ENCODE data around the gene NAA38.

NAA38 gene

GRCh38 chr17:7840441-7840840 is 16.9 kb downstream of the NAA38 start:
- Histone ChIP-seq H3K18ac (ENCODE audit: low read length) (no peak overlapping the region), H3K27ac (ENCODE audit: low read depth, low read length) (peak overlapping the region; percentile 99), H2BK12ac (ENCODE audit: low read length) (no peak overlapping the region), H3K4me3 (ENCODE audit: low read depth, low read length) (no peak overlapping the region), H3K14ac (ENCODE audit: low read length) (no peak overlapping the region), H3K9ac (ENCODE audit: low read length) (no peak overlapping the region), H3K79me1 (ENCODE audit: low read length) (peaks cover 47% of the 10 kb centered on the region), H3K4ac (ENCODE audit: low read depth, low read length) (no peak overlapping the region), H3K36me3 (ENCODE audit: control insufficient read depth in 1 of 2, insufficient read depth in 2 of 2, low read length in 2 of 2) (peaks cover 9 to 15% of the 10 kb centered on the region in 2 experiments), H3K79me2 (ENCODE audit: control insufficient read depth, insufficient read depth, low read length, poor library complexity) (peaks cover 33% of the 10 kb centered on the region), H4K8ac (ENCODE audit: low read depth, low read length) (no peak overlapping the region), H2AFZ (ENCODE audit: insufficient read depth, low read length, poor library complexity) (no peak overlapping the region), H4K12ac (ENCODE audit: low read depth, low read length) (no peak overlapping the region), H2BK5ac (ENCODE audit: low read depth, low read length, poor library complexity) (no peak overlapping the region), H3K4me1 (ENCODE audit: control insufficient read depth in 1 of 2, insufficient read depth in 2 of 2, low read length in 2 of 2) (peaks cover 33 to 34% of the 10 kb centered on the region in 2 experiments), H3K23ac (ENCODE audit: low read length) (no peak overlapping the region), H4K91ac (ENCODE audit: low read depth, low read length) (no peak overlapping the region), H3K27me3 (ENCODE audit: insufficient read depth, low read length) (no peaks in the 10 kb centered on the region), H2BK120ac (ENCODE audit: insufficient read depth, low read length, poor library complexity) (no peak overlapping the region), H3K9me3 (ENCODE audit: insufficient read depth, low read depth, low read length) (peaks cover 3% of the 10 kb centered on the region), H2AK5ac (ENCODE audit: low read length) (no peak overlapping the region), H3K4me2 (ENCODE audit: low read length) (peak overlapping the region; percentile 98)
- DNase-seq = no peak
- WGBS (ENCODE audit: extremely low coverage, insufficient coverage, insufficient read length) = no CpG with 5 or more reads among the region's 1 CpG

GRCh38 chr17:7839876-7840261 is 17.5 kb downstream of the NAA38 start:
- no peak overlapping the region for H2AFZ ChIP-seq (ENCODE audit: insufficient read depth, low read length, poor library complexity)

GRCh38 chr17:7839190-7839875 is 18.0 kb downstream of the NAA38 start:
- peak; percentile 47 to 53 for DNase-seq
- H3K79me1 ChIP-seq (ENCODE audit: low read length) = peaks cover 46% of the 10 kb centered on the region
- H3K27ac ChIP-seq (ENCODE audit: low read depth, low read length) = peak overlapping the region; percentile 99
- H2BK12ac ChIP-seq (ENCODE audit: low read length) = no peak overlapping the region
- no peak overlapping the region for H3K9ac ChIP-seq (ENCODE audit: low read length)
- H3K4ac ChIP-seq (ENCODE audit: low read depth, low read length) = peak overlapping the region; percentile 28
- H3K4me3 ChIP-seq (ENCODE audit: low read depth, low read length) = no peak overlapping the region
- no peaks in the 10 kb centered on the region for H3K27me3 ChIP-seq (ENCODE audit: insufficient read depth, low read length)
- peak overlapping the region; percentile 3 for H2AK5ac ChIP-seq (ENCODE audit: low read length)
- peak overlapping the region; percentile 5 for H4K12ac ChIP-seq (ENCODE audit: low read depth, low read length)
- H4K91ac ChIP-seq (ENCODE audit: low read depth, low read length) = peak overlapping the region; percentile 80
- no peak overlapping the region for H3K23ac ChIP-seq (ENCODE audit: low read length)
- peak overlapping the region; percentile 49 for H3K4me2 ChIP-seq (ENCODE audit: low read length)
- peak overlapping the region; percentile 46 for H3K14ac ChIP-seq (ENCODE audit: low read length)
- no peak overlapping the region for H2BK120ac ChIP-seq (ENCODE audit: insufficient read depth, low read length, poor library complexity)
- H2AFZ ChIP-seq (ENCODE audit: insufficient read depth, low read length, poor library complexity) = no peak overlapping the region
- peak overlapping the region; percentile 54 for H2BK5ac ChIP-seq (ENCODE audit: low read depth, low read length, poor library complexity)
- H3K4me1 ChIP-seq (ENCODE audit: control insufficient read depth in 1 of 2, insufficient read depth in 2 of 2, low read length in 2 of 2) = peaks cover 29 to 33% of the 10 kb centered on the region in 2 experiments
- peaks cover 3 to 9% of the 10 kb centered on the region in 2 experiments for H3K36me3 ChIP-seq (ENCODE audit: control insufficient read depth in 1 of 2, insufficient read depth in 2 of 2, low read length in 2 of 2)
- no CpG with 5 or more reads among the region's 6 CpGs for WGBS (ENCODE audit: extremely low coverage, insufficient coverage, insufficient read length)
- peak overlapping the region; percentile 68 for H3K18ac ChIP-seq (ENCODE audit: low read length)
- peaks cover 2% of the 10 kb centered on the region for H3K9me3 ChIP-seq (ENCODE audit: insufficient read depth, low read depth, low read length)
- peak overlapping the region; percentile 8 for H4K8ac ChIP-seq (ENCODE audit: low read depth, low read length)
- H3K79me2 ChIP-seq (ENCODE audit: control insufficient read depth, insufficient read depth, low read length, poor library complexity) = peaks cover 30% of the 10 kb centered on the region

More at GRCh38 chr17:7839876-7840261, 17.5 kb downstream of the NAA38 start:
- H3K36me3 ChIP-seq (ENCODE audit: control insufficient read depth in 1 of 2, insufficient read depth in 2 of 2, low read length in 2 of 2) = peaks cover 4 to 9% of the 10 kb centered on the region in 2 experiments
- peaks cover 49% of the 10 kb centered on the region for H3K79me1 ChIP-seq (ENCODE audit: low read length)
- H2BK12ac ChIP-seq (ENCODE audit: low read length) = no peak overlapping the region
- DNase-seq = no peak
- no peak overlapping the region for H2BK120ac ChIP-seq (ENCODE audit: insufficient read depth, low read length, poor library complexity)
- no peak overlapping the region for H3K4me3 ChIP-seq (ENCODE audit: low read depth, low read length)
- no peak overlapping the region for H3K4me2 ChIP-seq (ENCODE audit: low read length)
- no peak overlapping the region for H3K18ac ChIP-seq (ENCODE audit: low read length)
- no peak overlapping the region for H4K12ac ChIP-seq (ENCODE audit: low read depth, low read length)
- peak overlapping the region; percentile 99 for H3K27ac ChIP-seq (ENCODE audit: low read depth, low read length)
- no peak overlapping the region for H3K9ac ChIP-seq (ENCODE audit: low read length)
- no peaks in the 10 kb centered on the region for H3K27me3 ChIP-seq (ENCODE audit: insufficient read depth, low read length)
- H2BK5ac ChIP-seq (ENCODE audit: low read depth, low read length, poor library complexity) = no peak overlapping the region
- peaks cover 30% of the 10 kb centered on the region for H3K79me2 ChIP-seq (ENCODE audit: control insufficient read depth, insufficient read depth, low read length, poor library complexity)
- peaks cover 3% of the 10 kb centered on the region for H3K9me3 ChIP-seq (ENCODE audit: insufficient read depth, low read depth, low read length)
- no peak overlapping the region for H3K14ac ChIP-seq (ENCODE audit: low read length)
- no peak overlapping the region for H4K8ac ChIP-seq (ENCODE audit: low read depth, low read length)
- peaks cover 29% of the 10 kb centered on the region in 2 experiments for H3K4me1 ChIP-seq (ENCODE audit: control insufficient read depth in 1 of 2, insufficient read depth in 2 of 2, low read length in 2 of 2)
- H3K23ac ChIP-seq (ENCODE audit: low read length) = no peak overlapping the region
- no peak overlapping the region for H2AK5ac ChIP-seq (ENCODE audit: low read length)
- no CpG with 5 or more reads among the region's 2 CpGs for WGBS (ENCODE audit: extremely low coverage, insufficient coverage, insufficient read length)
- peak overlapping the region; percentile 10 for H3K4ac ChIP-seq (ENCODE audit: low read depth, low read length)
- H4K91ac ChIP-seq (ENCODE audit: low read depth, low read length) = no peak overlapping the region

GRCh38 chr17:7838090-7839075 is 19.0 kb downstream of the NAA38 start:
- H3K4ac ChIP-seq (ENCODE audit: low read depth, low read length) = peak overlapping the region; percentile 28
- no CpG with 5 or more reads among the region's 12 CpGs for WGBS (ENCODE audit: extremely low coverage, insufficient coverage, insufficient read length)

More at GRCh38 chr17:7838090-7839075, 19.0 kb downstream of the NAA38 start:
- H2AFZ ChIP-seq (ENCODE audit: insufficient read depth, low read length, poor library complexity) = no peak overlapping the region
- peak overlapping the region; percentile 70 for H2BK12ac ChIP-seq (ENCODE audit: low read length)
- H3K18ac ChIP-seq (ENCODE audit: low read length) = peak overlapping the region; percentile 68
- H2BK5ac ChIP-seq (ENCODE audit: low read depth, low read length, poor library complexity) = peak overlapping the region; percentile 54
- peak overlapping the region; percentile 3 for H2AK5ac ChIP-seq (ENCODE audit: low read length)
- H3K36me3 ChIP-seq (ENCODE audit: control insufficient read depth in 1 of 2, insufficient read depth in 2 of 2, low read length in 2 of 2) = peaks cover 3 to 9% of the 10 kb centered on the region in 2 experiments
- peak overlapping the region; percentile 5 for H4K12ac ChIP-seq (ENCODE audit: low read depth, low read length)
- peaks cover 40% of the 10 kb centered on the region for H3K79me1 ChIP-seq (ENCODE audit: low read length)
- peak overlapping the region; percentile 3 for H3K9ac ChIP-seq (ENCODE audit: low read length)
- peak overlapping the region; percentile 14 for H4K8ac ChIP-seq (ENCODE audit: low read depth, low read length)
- H3K23ac ChIP-seq (ENCODE audit: low read length) = no peak overlapping the region
- H3K4me3 ChIP-seq (ENCODE audit: low read depth, low read length) = peak overlapping the region; percentile 38
- H3K27me3 ChIP-seq (ENCODE audit: insufficient read depth, low read length) = no peaks in the 10 kb centered on the region
- H3K27ac ChIP-seq (ENCODE audit: low read depth, low read length) = peak overlapping the region; percentile 99
- H3K79me2 ChIP-seq (ENCODE audit: control insufficient read depth, insufficient read depth, low read length, poor library complexity) = peaks cover 23% of the 10 kb centered on the region
- DNase-seq = peak in 1 of 2 donors; percentile 43
- H3K4me2 ChIP-seq (ENCODE audit: low read length) = peak overlapping the region; percentile 49
- H4K91ac ChIP-seq (ENCODE audit: low read depth, low read length) = peak overlapping the region; percentile 80
- H2BK120ac ChIP-seq (ENCODE audit: insufficient read depth, low read length, poor library complexity) = peak overlapping the region; percentile 54
- H3K9me3 ChIP-seq (ENCODE audit: insufficient read depth, low read depth, low read length) = peaks cover 2% of the 10 kb centered on the region
- H3K14ac ChIP-seq (ENCODE audit: low read length) = peak overlapping the region; percentile 46
- peaks cover 33 to 38% of the 10 kb centered on the region in 2 experiments for H3K4me1 ChIP-seq (ENCODE audit: control insufficient read depth in 1 of 2, insufficient read depth in 2 of 2, low read length in 2 of 2)
